ENCODE data around the gene SLITRK5. TPM values are rescaled to one million over a fixed set of nuclear protein-coding genes. Genes with fewer than 3 reads are reported as not detected.

Gene SLITRK5, protein sequence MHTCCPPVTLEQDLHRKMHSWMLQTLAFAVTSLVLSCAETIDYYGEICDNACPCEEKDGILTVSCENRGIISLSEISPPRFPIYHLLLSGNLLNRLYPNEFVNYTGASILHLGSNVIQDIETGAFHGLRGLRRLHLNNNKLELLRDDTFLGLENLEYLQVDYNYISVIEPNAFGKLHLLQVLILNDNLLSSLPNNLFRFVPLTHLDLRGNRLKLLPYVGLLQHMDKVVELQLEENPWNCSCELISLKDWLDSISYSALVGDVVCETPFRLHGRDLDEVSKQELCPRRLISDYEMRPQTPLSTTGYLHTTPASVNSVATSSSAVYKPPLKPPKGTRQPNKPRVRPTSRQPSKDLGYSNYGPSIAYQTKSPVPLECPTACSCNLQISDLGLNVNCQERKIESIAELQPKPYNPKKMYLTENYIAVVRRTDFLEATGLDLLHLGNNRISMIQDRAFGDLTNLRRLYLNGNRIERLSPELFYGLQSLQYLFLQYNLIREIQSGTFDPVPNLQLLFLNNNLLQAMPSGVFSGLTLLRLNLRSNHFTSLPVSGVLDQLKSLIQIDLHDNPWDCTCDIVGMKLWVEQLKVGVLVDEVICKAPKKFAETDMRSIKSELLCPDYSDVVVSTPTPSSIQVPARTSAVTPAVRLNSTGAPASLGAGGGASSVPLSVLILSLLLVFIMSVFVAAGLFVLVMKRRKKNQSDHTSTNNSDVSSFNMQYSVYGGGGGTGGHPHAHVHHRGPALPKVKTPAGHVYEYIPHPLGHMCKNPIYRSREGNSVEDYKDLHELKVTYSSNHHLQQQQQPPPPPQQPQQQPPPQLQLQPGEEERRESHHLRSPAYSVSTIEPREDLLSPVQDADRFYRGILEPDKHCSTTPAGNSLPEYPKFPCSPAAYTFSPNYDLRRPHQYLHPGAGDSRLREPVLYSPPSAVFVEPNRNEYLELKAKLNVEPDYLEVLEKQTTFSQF
- under 0.01 TPM in 1 of 2 replicates, not detected in the other for total RNA-seq

DNA sequence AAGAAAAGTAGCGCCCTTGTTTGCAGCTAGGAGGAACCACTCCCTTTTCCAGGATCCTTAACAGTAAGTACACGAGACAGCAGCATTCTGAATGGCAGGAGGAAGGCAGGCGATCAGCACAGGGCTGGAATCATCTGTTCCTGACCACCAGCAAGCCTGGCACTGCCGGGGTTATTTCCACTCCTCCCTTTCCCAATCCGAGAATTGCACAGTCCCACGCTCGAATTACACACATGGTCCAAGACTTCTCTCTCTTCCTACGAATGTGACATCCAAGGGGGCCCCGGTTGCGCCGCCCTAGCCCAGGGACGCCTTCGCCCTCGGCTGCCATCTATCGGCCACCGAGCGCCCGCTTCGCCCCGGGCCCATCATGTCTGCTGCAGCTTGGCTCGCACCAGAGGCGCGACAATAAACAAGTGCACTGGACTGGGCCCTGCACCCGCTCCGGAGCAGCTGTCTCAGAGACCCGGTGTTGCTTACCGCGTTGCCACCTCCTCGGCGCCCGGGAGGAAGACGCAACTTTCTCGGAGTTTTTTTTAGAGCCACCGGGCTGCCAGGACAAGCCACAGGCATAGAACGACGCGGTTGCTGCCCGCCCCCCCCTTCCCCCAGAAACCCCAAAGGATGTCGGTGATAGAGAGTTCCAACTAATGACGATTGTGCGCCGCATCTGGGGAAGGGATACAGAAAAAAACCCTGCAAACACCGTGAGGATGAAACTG, at the start of gene SLITRK5:
SLITRK5 (plus strand) TSS at position 341 of the 722 bp plus-strand sequence. CDS start 4,018 bp downstream, outside the sequence.

